HEK293 (cell line): ENCODE data around the gene EIF4G3.

ENCODE experiments used
- CTCF ChIA-PET: fragments of 350-600 bp; formaldehyde crosslinking; extraction: SDS; loops from one replicate; lab custom pipeline; 2021; ENCODE audit warnings: antibody characterized with exemption; lab: Yijun Ruan, JAX
- POLR2A ChIA-PET: fragments of 300-600 bp; formaldehyde crosslinking; extraction: SDS; loops from one replicate; lab custom pipeline; 2020; ENCODE audit warnings: antibody characterized with exemption, inconsistent platforms; lab: Yijun Ruan, JAX
- H3K27ac ChIP-seq: fragments of 200-500 bp; sonication (Bioruptor generic); 2 replicates; pipeline ENCODE4 v1.5.1; 2014; ENCODE audit warnings: low read depth, low read length, control low read depth, inconsistent platforms; ENCODE audit errors: extremely low read depth
- H3K36me3 ChIP-seq, 2 experiments: fragments of 200-500 bp in 1 of 2; sonication (Bioruptor generic) in 1 of 2; 1 replicate in 1 of 2; 2 replicates in 1 of 2; pipeline ENCODE4 v1.5.1; 2014 to 2017; ENCODE audit warnings: inconsistent platforms in 2 of 2, low read length in 2 of 2; ENCODE audit not compliant: control insufficient read depth in 2 of 2, insufficient read depth in 1 of 2
- H3K4me1 ChIP-seq: fragments of 200-500 bp; sonication (Bioruptor generic); 2 replicates; pipeline ENCODE4 v1.5.1; 2014; ENCODE audit warnings: mild to moderate bottlenecking, low read length, inconsistent platforms; ENCODE audit not compliant: control insufficient read depth, insufficient read depth
- H3K4me3 ChIP-seq: 2 replicates; pipeline ENCODE4 v1.5.1; 2011; ENCODE audit warnings: low read depth, mild to moderate bottlenecking, control low read depth, low read length, moderate library complexity
- H3K9me3 ChIP-seq: fragments of 200-500 bp; sonication (Bioruptor generic); 2 replicates; pipeline ENCODE4 v1.5.1; 2014; ENCODE audit warnings: low read depth, low read length, inconsistent platforms; ENCODE audit not compliant: control insufficient read depth, insufficient read depth
- ELK4 ChIP-seq: IDR thresholded peaks from 2 replicates; pipeline ENCODE4 v1.6.1; 2011; ENCODE audit warnings: mild to moderate bottlenecking, low read depth, low read length, borderline replicate concordance
- KLF10 ChIP-seq: fragments of 450-650 bp; IDR thresholded peaks from 2 replicates; pipeline ENCODE4 v1.5.1; 2018; ENCODE audit warnings: missing biosample characterization, mild to moderate bottlenecking, missing genetic modification characterization
- PBX3 ChIP-seq: sonication (generic); formaldehyde crosslinking; IDR thresholded peaks from 2 replicates; pipeline ENCODE4 v1.8.1; 2022; ENCODE audit warnings: mild to moderate bottlenecking, moderate library complexity, missing genetic modification reagents
- SCRT2 ChIP-seq: fragments of 450-650 bp; formaldehyde crosslinking; IDR thresholded peaks from 2 replicates; pipeline ENCODE4 v1.5.1; 2016; ENCODE audit warnings: missing biosample characterization, missing genetic modification characterization
- YY2 ChIP-seq: fragments of 450-650 bp; formaldehyde crosslinking; IDR thresholded peaks from 2 replicates; pipeline ENCODE4 v1.5.1; 2016; ENCODE audit warnings: missing biosample characterization, missing genetic modification characterization
- ZBTB20 ChIP-seq: fragments of 450-650 bp; formaldehyde crosslinking; IDR thresholded peaks from 2 replicates; pipeline ENCODE4 v1.5.1; 2016; ENCODE audit warnings: missing biosample characterization, missing genetic modification characterization
- ZBTB44 ChIP-seq: fragments of 450-650 bp; IDR thresholded peaks from 2 replicates; pipeline ENCODE4 v1.5.1; 2018; ENCODE audit warnings: missing biosample characterization, mild to moderate bottlenecking, missing genetic modification characterization
- ZBTB48 ChIP-seq: fragments of 450-650 bp; formaldehyde crosslinking; IDR thresholded peaks from 2 replicates; pipeline ENCODE4 v1.5.1; 2016; ENCODE audit warnings: missing biosample characterization, missing genetic modification characterization
- ZBTB6 ChIP-seq: fragments of 450-650 bp; formaldehyde crosslinking; IDR thresholded peaks from 2 replicates; pipeline ENCODE4 v1.5.1; 2017; ENCODE audit warnings: missing biosample characterization, missing genetic modification characterization
- ZNF202 ChIP-seq: fragments of 450-650 bp; formaldehyde crosslinking; IDR thresholded peaks from 2 replicates; pipeline ENCODE4 v1.5.1; 2016; ENCODE audit warnings: missing biosample characterization, missing genetic modification characterization, borderline replicate concordance
- ZNF24 ChIP-seq: fragments of 450-650 bp; formaldehyde crosslinking; IDR thresholded peaks from 2 replicates; pipeline ENCODE4 v1.5.1; 2016; ENCODE audit warnings: missing biosample characterization, missing genetic modification characterization
- ZNF292 ChIP-seq: fragments of 450-650 bp; formaldehyde crosslinking; IDR thresholded peaks from 2 replicates; pipeline ENCODE4 v1.5.1; 2016; ENCODE audit warnings: low read depth, missing biosample characterization, missing genetic modification characterization, borderline replicate concordance
- ZNF354C ChIP-seq: fragments of 450-650 bp; formaldehyde crosslinking; IDR thresholded peaks from 2 replicates; pipeline ENCODE4 v1.5.1; 2016; ENCODE audit warnings: missing biosample characterization, missing genetic modification characterization, low read depth, borderline replicate concordance
- ZNF362 ChIP-seq: fragments of 450-650 bp; formaldehyde crosslinking; IDR thresholded peaks from 2 replicates; pipeline ENCODE4 v1.5.1; 2016; ENCODE audit warnings: missing biosample characterization, missing genetic modification characterization
- ZNF366 ChIP-seq: fragments of 450-650 bp; formaldehyde crosslinking; conservative IDR thresholded peaks from 2 replicates; pipeline ENCODE4 v1.5.1; 2016; ENCODE audit warnings: missing biosample characterization, missing genetic modification characterization
- ZNF398 ChIP-seq: fragments of 450-650 bp; formaldehyde crosslinking; IDR thresholded peaks from 2 replicates; pipeline ENCODE4 v1.5.1; 2017; ENCODE audit warnings: missing biosample characterization, missing genetic modification characterization
- ZNF449 ChIP-seq: fragments of 450-650 bp; formaldehyde crosslinking; IDR thresholded peaks from 2 replicates; pipeline ENCODE4 v1.5.1; 2017; ENCODE audit warnings: missing biosample characterization, mild to moderate bottlenecking, missing genetic modification characterization, moderate library complexity
- ZNF510 ChIP-seq: fragments of 450-650 bp; formaldehyde crosslinking; IDR thresholded peaks from 2 replicates; pipeline ENCODE4 v1.5.1; 2018; ENCODE audit warnings: mild to moderate bottlenecking, missing genetic modification characterization, missing biosample characterization; ENCODE audit not compliant: insufficient replicate concordance
- ZNF571 ChIP-seq: fragments of 450-650 bp; formaldehyde crosslinking; IDR thresholded peaks from 2 replicates; pipeline ENCODE4 v1.5.0; 2017; ENCODE audit warnings: missing biosample characterization, missing genetic modification characterization
- ZNF580 ChIP-seq: fragments of 450-650 bp; formaldehyde crosslinking; IDR thresholded peaks from 2 replicates; pipeline ENCODE4 v1.5.1; 2016; ENCODE audit warnings: missing biosample characterization, missing genetic modification characterization
- ZNF768 ChIP-seq: fragments of 450-650 bp; formaldehyde crosslinking; IDR thresholded peaks from 2 replicates; pipeline ENCODE4 v1.5.1; 2018; ENCODE audit warnings: missing biosample characterization, mild to moderate bottlenecking, missing genetic modification characterization

The EIF4G3 gene

GRCh38 chr1:20999525-21000244 lies 177.0 kb downstream of the EIF4G3 start (continued):
- TF ChIP-seq ZNF580 (no peak), PBX3 (CRISPR knock-in tag) (no peak), ZBTB20 (tag by site-specific recombination) (no peak), ELK4 (no peak)

- Histone ChIP-seq H3K4me3 (no peak overlapping the region), H3K4me1 (peaks cover 23% of the 10 kb centered on the region), H3K27ac (no peak overlapping the region), H3K9me3 (no peaks in the 10 kb centered on the region), H3K36me3 (peaks cover 0 to 16% of the 10 kb centered on the region in 2 experiments; a peak in 1 of 3 replicates)
- ChIA-PET CTCF (interaction anchor here (0.6 to 1.3 kb wide), 3 partner anchors 50 to 196 kb away, joined by 3 to 4 read pairs (median 4); no protein-coding TSS in a partner anchor), POLR2A (no interaction called here)
- TF ChIP-seq ZNF510: no peak
- no peak for TF ChIP-seq YY2 (tag by site-specific recombination)
- no peak for TF ChIP-seq ZNF366 (tag by site-specific recombination)
- TF ChIP-seq ZNF449 (tag by site-specific recombination): no peak
- TF ChIP-seq ZNF571 (tag by site-specific recombination): no peak
- TF ChIP-seq ZBTB44 (tag by site-specific recombination): no peak
- TF ChIP-seq ZNF362 (tag by site-specific recombination): no peak
Measured at GRCh38 chr1:20998826-20999225, 177.9 kb downstream of the EIF4G3 start.

GRCh38 chr1:20997602-20998224 lies 179.0 kb downstream of the EIF4G3 start:
- H3K36me3 ChIP-seq: peaks cover 0 to 16% of the 10 kb centered on the region in 2 experiments; a peak in 1 of 3 replicates
- H3K9me3 ChIP-seq: no peaks in the 10 kb centered on the region
- CTCF ChIA-PET: interaction anchor here (0.6 to 1.2 kb wide), 3 partner anchors 15 to 722 kb away, joined by 3 to 4 read pairs (median 4); no protein-coding TSS in a partner anchor
- peaks cover 33% of the 10 kb centered on the region for H3K4me1 ChIP-seq
- POLR2A ChIA-PET: interaction anchor here (0.7 kb wide), 1 partner anchor 109 kb away, joined by 7 read pairs; no protein-coding TSS in a partner anchor
- no peak overlapping the region for H3K4me3 ChIP-seq
- H3K27ac ChIP-seq: no peak overlapping the region
- TF ChIP-seq ZBTB48 (tag by site-specific recombination): no peak
- no peak for TF ChIP-seq ZNF354C
- TF ChIP-seq SCRT2: peak; percentile 95
- no peak for TF ChIP-seq ZNF202 (tag by site-specific recombination)
- no peak for TF ChIP-seq KLF10 (tag by site-specific recombination)
- no peak for TF ChIP-seq ZBTB6 (tag by site-specific recombination)
- TF ChIP-seq ZNF24 (tag by site-specific recombination): no peak
- no peak for TF ChIP-seq ZNF292 (tag by site-specific recombination)
- TF ChIP-seq ZNF398 (tag by site-specific recombination): no peak
- no peak for TF ChIP-seq ZNF768 (tag by site-specific recombination)
